ENCODE results near the gene ZNF236. TPM values are rescaled to one million over a fixed set of nuclear protein-coding genes. Genes with fewer than 3 reads are reported as not detected.
"Not testable (repeated sequence)": the region's sequence is repeated elsewhere in the genome, so short reads cannot be mapped to it uniquely, and the experiment has no call there.

The ZNF236 gene
- total RNA-seq (2021) (23.4 and 24.8 TPM in 2 replicates), Bru-seq, nascent RNA (percentile 76 among the genes with signal in this experiment), BruChase-seq, experiment 1, labeled RNA remaining after a 2-hour chase (percentile 68 among the genes with signal in this experiment), BruChase-seq, experiment 2, labeled RNA remaining after a 6-hour chase (percentile 72 among the genes with signal in this experiment)
- long read RNA-seq, full-length matches to known transcripts, result 1 of 6 reads
- long read RNA-seq, partial matches to known transcripts, result 3 of 6 reads
- long read RNA-seq, other reads (novel, unspliced or antisense), result 2 of 6 reads

DNA sequence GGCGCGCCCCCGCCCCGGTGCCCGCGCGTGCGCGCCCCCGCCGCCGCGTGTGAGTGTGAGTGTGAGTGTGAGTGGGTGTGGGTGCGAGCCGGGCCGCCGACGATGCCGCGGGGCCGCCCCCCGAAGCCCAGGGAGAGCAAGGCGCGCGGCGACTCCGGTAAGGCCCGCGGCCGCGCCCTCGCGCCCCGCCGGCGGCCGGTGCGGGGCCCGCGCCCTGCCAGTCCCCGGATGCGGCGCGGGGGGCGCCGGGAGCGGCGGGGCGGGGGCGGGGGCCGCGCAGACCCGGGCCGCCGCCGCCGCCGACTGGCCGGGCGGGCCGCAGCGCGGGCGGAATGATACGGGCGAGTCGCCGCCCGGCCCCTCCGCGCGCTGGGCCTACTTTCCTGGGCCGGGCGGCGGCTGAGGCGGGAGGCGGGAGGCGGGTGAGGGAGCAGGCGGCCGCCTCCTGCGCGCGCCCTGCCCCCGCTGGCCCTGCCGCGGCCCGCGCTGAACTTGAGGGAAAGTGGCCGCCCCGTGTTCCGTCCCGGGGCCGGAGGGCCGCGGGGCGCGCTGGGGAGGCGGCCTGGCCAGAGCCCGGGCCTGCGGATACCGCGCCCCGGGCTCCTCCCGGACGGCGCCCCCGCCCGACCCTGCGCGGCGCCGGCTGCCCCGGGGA lies at the start of gene ZNF236:
TSS of gene ZNF236 (plus strand) at position 52 of the 655 bp plus-strand sequence. CDS start at position 103, 51 bp downstream.
- POLR2A ChIA-PET (ENCODE audit: low non-redundant PET), result no interaction called here
- intact Hi-C loops (cut with micrococcal nuclease; ENCODE audit: unreplicated experiment), result no loop called here
- no peaks in the 10 kb centered on the region for H3K27me3 ChIP-seq (replicated peaks; ENCODE audit: insufficient read depth, low read depth, low read length, poor library complexity)
- peak within 1 kb of the TSS; percentile 91 for H3K27ac ChIP-seq (ENCODE audit: low read depth, low read length, poor library complexity, severe bottlenecking)
- H3K4me1 ChIP-seq (ENCODE audit: insufficient read depth, low read length, poor library complexity, severe bottlenecking), result peaks cover 12% of the 10 kb centered on the region
- peak; percentile 87 for DNase-seq (ENCODE audit: low spot score)
- H3K36me3 ChIP-seq (ENCODE audit: insufficient read depth, low read length, poor library complexity, severe bottlenecking), result no peaks in the 10 kb centered on the region
- no TSS peak for BruUV-seq (replicated peaks)
- H3K4me3 ChIP-seq (ENCODE audit: low read depth, low read length, poor library complexity, severe bottlenecking), result peak within 1 kb of the TSS; percentile 88
- H3K9me3 ChIP-seq (ENCODE audit: low read depth, low read length, poor library complexity, severe bottlenecking), result no peaks in the 10 kb centered on the region
- TF ChIP-seq EZH2 (IDR thresholded peaks at IDR 0.05; ENCODE audit: borderline replicate concordance, low read depth, low read length, poor library complexity, severe bottlenecking) (no peak), CTCF (conservative IDR thresholded peaks at IDR 0.05; ENCODE audit: low read depth, low read length) (no peak)
- CTCF ChIA-PET, result no interaction called here

DNA sequence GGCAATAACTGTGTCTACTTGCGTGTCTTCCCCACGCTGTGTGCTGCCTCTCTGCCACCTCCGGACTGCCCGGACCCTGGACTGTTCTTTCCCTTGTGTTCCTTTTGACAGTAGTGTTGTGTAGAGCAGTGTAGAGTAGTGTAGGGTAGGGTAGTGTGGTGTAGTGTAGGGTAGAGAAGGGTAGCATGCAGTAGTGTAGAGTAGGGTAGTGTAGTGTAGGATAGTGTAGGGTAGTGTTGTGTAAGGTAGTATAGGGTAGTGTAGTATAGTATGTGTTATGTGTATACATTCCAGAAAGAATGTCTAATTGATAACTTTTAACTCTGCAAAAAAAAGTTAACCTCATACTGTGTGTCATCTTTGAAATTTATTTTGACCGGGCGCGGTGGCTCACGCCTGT lies 49.7 kb upstream of the ZNF236 start:
- TF ChIP-seq EZH2 (IDR thresholded peaks at IDR 0.05; ENCODE audit: borderline replicate concordance, low read depth, low read length, poor library complexity, severe bottlenecking), result no peak
- no peak for TF ChIP-seq CTCF (conservative IDR thresholded peaks at IDR 0.05; ENCODE audit: low read depth, low read length)
- peaks cover 5% of the 10 kb centered on the region for H3K4me1 ChIP-seq (ENCODE audit: insufficient read depth, low read length, poor library complexity, severe bottlenecking)
- no peaks in the 10 kb centered on the region for H3K36me3 ChIP-seq (ENCODE audit: insufficient read depth, low read length, poor library complexity, severe bottlenecking)
- no TSS peak for BruUV-seq (replicated peaks)
- POLR2A ChIA-PET (ENCODE audit: low non-redundant PET), result no interaction called here
- H3K4me3 ChIP-seq (ENCODE audit: low read depth, low read length, poor library complexity, severe bottlenecking), result no peak overlapping the region
- intact Hi-C loops (cut with micrococcal nuclease; ENCODE audit: unreplicated experiment), result no loop called here
- CTCF ChIA-PET, result no interaction called here
- no peaks in the 10 kb centered on the region for H3K9me3 ChIP-seq (ENCODE audit: low read depth, low read length, poor library complexity, severe bottlenecking)
- DNase-seq (ENCODE audit: low spot score), result no peak
- H3K27ac ChIP-seq (ENCODE audit: low read depth, low read length, poor library complexity, severe bottlenecking), result no peak overlapping the region
- H3K27me3 ChIP-seq (replicated peaks; ENCODE audit: insufficient read depth, low read depth, low read length, poor library complexity), result peaks cover 9% of the 10 kb centered on the region

GRCh38 chr18:76777036-76777435 lies 45.3 kb upstream of the ZNF236 start:
- CTCF ChIA-PET; POLR2A ChIA-PET (ENCODE audit: low non-redundant PET): not testable (repeated sequence)

More at GRCh38 chr18:76777036-76777435, 45.3 kb upstream of the ZNF236 start:
- H3K4me1 ChIP-seq (ENCODE audit: insufficient read depth, low read length, poor library complexity, severe bottlenecking); BruUV-seq (replicated peaks); H3K36me3 ChIP-seq (ENCODE audit: insufficient read depth, low read length, poor library complexity, severe bottlenecking); DNase-seq (ENCODE audit: low spot score); H3K4me3 ChIP-seq (ENCODE audit: low read depth, low read length, poor library complexity, severe bottlenecking); H3K27ac ChIP-seq (ENCODE audit: low read depth, low read length, poor library complexity, severe bottlenecking); H3K9me3 ChIP-seq (ENCODE audit: low read depth, low read length, poor library complexity, severe bottlenecking); intact Hi-C loops (cut with micrococcal nuclease; ENCODE audit: unreplicated experiment): not testable (repeated sequence)
- peaks cover 13% of the 10 kb centered on the region for H3K27me3 ChIP-seq (replicated peaks; ENCODE audit: insufficient read depth, low read depth, low read length, poor library complexity)

Data from A673 (cell line).